Right lobe of liver (tissue), 6 donors: ENCODE data around the gene FAM89A. TPM values are rescaled to one million over a fixed set of nuclear protein-coding genes. Genes with fewer than 3 reads are reported as not detected.

Experiments used
- ATAC-seq, 4 donors: fragments of 200-7000 bp; cut with Tn5 transposase; one replicate each; pipeline ENCODE4 v1.9.1; 2020; ENCODE audit warnings: mild to moderate bottlenecking in 4 of 4, moderate library complexity in 4 of 4
- DNase-seq, 3 donors: peaks; one replicate each; pipeline ENCODE4 v3.0.0-alpha.2; 2020
- H3K27ac ChIP-seq, 3 donors: fragments of 200-600 bp; one replicate each; pipeline ENCODE4 v1.8.0; 2022
- H3K27me3 ChIP-seq, 2 donors: fragments of 200-600 bp; one replicate each; pipeline ENCODE4 v1.8.0; 2022
- H3K36me3 ChIP-seq, 4 donors: fragments of 200-600 bp; sonication (generic) in 1 of 4; one replicate each; pipeline versions ENCODE4 v1.5.1 to v1.8.0; 2017 to 2022; ENCODE audit warnings: control low read depth in 1 of 4
- H3K4me1 ChIP-seq, 4 donors: fragments of 200-600 bp; sonication (generic) in 1 of 4; one replicate each; pipeline versions ENCODE4 v1.5.1 to v1.8.0; 2017 to 2022; ENCODE audit warnings: control low read depth in 1 of 4
- H3K4me3 ChIP-seq, 3 donors: fragments of 200-600 bp; one replicate each; pipeline ENCODE4 v1.8.0; 2022
- H3K9me3 ChIP-seq, 4 donors: fragments of 200-600 bp; sonication (generic) in 1 of 4; one replicate each; pipeline versions ENCODE4 v1.5.1 to v1.8.0; 2017 to 2022; ENCODE audit warnings: control low read depth in 1 of 4
- POLR2A ChIP-seq: fragments of 450-650 bp; IDR thresholded peaks from one replicate; pipeline ENCODE4 v1.6.1; 2017; ENCODE audit warnings: antibody characterized with exemption, mild to moderate bottlenecking
- WGBS: methylation state at CpG from one replicate; pipeline ENCODE4 v1.1.6; 2018; ENCODE audit warnings: low coverage, low lambda C conversion rate; ENCODE audit not compliant: insufficient coverage; ENCODE audit errors: missing lambda C conversion rate; 5-methylcytosine and 5-hydroxymethylcytosine counted together
- intact Hi-C, 2 donors: fragments of 100-400 bp; cut with DNase I; formaldehyde crosslinking; loops; one replicate each; pipeline versions ENCODE4 v1.11.2 to v1.14.1; 2022
- total RNA-seq, 6 experiments: library from RNA; depleted of rRNA in 2 of 6; stranded (reverse); fragments of >200 nt in 2 of 6; fragmentation: NEBNext Ultra II Directional in 3 of 6; extraction: Animal tissue kit (Norgen Biotek cat#: 25700) in 3 of 6; gene quantifications; one replicate each; pipeline versions ENCODE4 v1.1.0 to v1.2.4, GENCODE V29; 2016 to 2023
- TF ChIP-seq, protein P1 (sequence below), 4 donors: fragments of 200-600 bp in 3 of 4; fragments of 450-650 bp in 1 of 4; IDR thresholded peaks; one replicate each; pipeline versions ENCODE4 v1.5.1 to v1.8.0; 2016 to 2022; ENCODE audit warnings: antibody characterized with exemption in 4 of 4, mild to moderate bottlenecking in 2 of 4
- donor health status: DM: no; HTN: yes; CAD: no.
- donor health status: DM: no; HTN: no; CAD: no.
- donor health status: DM: no; HTN: no; CAD: no.
- donor health status: DM: no; HTN: yes; CAD: no.
- donor health status: DM: no; HTN: yes; CAD: no.

The FAM89A gene
- total RNA-seq, 6 experiments from 2014 or later: 3.7 to 12.8 (median 6.8) TPM

DNA sequence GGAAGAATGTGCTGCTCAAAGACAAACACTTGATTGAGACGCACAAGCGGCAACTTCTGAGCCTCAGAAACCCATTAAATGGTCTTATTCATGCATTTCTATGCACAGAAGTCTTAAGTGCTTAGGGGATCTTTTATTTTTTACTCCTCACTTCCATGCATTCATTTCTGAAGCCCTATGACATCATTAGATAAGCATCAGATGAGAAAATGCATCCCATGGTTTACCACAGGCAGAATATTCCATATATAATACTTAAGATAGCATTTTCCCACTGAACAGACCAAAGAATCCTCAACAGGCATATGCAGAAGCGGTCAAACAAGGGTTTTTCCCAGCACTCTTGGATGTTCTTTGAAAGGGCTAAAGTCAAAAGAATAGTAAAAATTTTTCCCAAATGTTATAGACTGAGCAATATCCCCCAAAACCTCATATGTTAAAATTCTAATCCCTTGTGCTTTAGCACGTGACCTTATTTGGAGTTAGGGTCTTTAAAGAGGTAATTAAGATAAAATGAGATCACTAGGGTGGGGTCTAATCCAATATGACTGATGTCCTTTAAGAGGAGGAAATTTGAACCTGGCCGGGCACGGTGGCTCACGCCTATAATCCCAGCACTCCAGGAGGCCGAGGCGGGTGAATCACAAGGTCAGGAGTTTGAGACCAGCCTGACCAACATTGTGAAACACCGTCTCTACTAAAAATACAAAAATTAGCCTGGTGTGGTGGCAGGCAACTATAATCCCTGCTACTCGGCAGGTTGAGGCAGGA, 22.6 kb upstream of the FAM89A start:
- TF ChIP-seq POLR2A: no peak
- TF ChIP-seq, protein P1, sequence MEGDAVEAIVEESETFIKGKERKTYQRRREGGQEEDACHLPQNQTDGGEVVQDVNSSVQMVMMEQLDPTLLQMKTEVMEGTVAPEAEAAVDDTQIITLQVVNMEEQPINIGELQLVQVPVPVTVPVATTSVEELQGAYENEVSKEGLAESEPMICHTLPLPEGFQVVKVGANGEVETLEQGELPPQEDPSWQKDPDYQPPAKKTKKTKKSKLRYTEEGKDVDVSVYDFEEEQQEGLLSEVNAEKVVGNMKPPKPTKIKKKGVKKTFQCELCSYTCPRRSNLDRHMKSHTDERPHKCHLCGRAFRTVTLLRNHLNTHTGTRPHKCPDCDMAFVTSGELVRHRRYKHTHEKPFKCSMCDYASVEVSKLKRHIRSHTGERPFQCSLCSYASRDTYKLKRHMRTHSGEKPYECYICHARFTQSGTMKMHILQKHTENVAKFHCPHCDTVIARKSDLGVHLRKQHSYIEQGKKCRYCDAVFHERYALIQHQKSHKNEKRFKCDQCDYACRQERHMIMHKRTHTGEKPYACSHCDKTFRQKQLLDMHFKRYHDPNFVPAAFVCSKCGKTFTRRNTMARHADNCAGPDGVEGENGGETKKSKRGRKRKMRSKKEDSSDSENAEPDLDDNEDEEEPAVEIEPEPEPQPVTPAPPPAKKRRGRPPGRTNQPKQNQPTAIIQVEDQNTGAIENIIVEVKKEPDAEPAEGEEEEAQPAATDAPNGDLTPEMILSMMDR (IDR thresholded peaks at IDR 0.05): no peak
- H3K9me3 ChIP-seq: no peaks in the 10 kb centered on the region
- ATAC-seq: no peak
- no peaks in the 10 kb centered on the region for H3K27me3 ChIP-seq
- 85% methylated on average over 6 of the region's 11 CpGs for WGBS
- peaks cover 0 to 5% (median 0%) of the 10 kb centered on the region in 4 donors for H3K4me1 ChIP-seq
- H3K36me3 ChIP-seq: no peaks in the 10 kb centered on the region
- no peak overlapping the region for H3K27ac ChIP-seq
- no peak overlapping the region for H3K4me3 ChIP-seq
- DNase-seq: no peak
- intact Hi-C loops: no loop called here

DNA sequence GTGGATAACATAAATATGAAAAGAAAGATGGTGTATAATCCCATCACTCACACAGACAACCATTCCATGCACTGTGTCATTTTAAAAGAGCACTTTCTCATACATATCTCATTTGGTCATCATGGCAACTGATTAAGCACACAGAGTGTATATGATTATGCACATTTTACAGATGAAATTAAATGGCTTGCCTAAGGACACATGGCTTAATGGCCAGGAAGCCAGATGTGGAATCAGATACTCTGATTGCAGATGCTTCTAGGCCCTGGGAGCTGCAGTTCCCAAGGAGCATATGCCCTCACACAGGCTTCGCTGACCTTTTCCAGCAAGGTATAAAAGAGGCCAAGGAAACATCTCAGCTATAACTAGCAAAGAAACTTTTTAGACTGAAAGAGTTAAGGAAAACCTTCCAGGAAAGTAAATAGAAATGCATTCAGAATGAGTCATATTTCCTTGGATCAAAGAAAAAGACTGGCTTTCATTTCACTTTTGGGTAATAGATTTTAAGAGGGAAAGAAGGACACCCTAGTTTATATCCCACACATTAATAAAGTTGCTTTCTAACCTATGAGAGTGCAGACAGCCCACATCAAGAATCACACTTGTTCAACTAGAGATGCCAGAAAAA, 19.6 kb upstream of the FAM89A start:
- Histone ChIP-seq H3K4me1 (peaks cover 0 to 5% (median 0%) of the 10 kb centered on the region in 4 donors), H3K27ac (no peak overlapping the region), H3K4me3 (no peak overlapping the region), H3K27me3 (no peaks in the 10 kb centered on the region), H3K36me3 (no peaks in the 10 kb centered on the region), H3K9me3 (no peaks in the 10 kb centered on the region)
- ATAC-seq (peak in 1 of 4 donors; percentile 13), DNase-seq (no peak)
- 71% methylated on average over 1 of the region's 1 CpG for WGBS
- TF ChIP-seq, protein P1 (IDR thresholded peaks at IDR 0.05): no peak
- no peak for TF ChIP-seq POLR2A
- intact Hi-C loops: no loop called here

DNA sequence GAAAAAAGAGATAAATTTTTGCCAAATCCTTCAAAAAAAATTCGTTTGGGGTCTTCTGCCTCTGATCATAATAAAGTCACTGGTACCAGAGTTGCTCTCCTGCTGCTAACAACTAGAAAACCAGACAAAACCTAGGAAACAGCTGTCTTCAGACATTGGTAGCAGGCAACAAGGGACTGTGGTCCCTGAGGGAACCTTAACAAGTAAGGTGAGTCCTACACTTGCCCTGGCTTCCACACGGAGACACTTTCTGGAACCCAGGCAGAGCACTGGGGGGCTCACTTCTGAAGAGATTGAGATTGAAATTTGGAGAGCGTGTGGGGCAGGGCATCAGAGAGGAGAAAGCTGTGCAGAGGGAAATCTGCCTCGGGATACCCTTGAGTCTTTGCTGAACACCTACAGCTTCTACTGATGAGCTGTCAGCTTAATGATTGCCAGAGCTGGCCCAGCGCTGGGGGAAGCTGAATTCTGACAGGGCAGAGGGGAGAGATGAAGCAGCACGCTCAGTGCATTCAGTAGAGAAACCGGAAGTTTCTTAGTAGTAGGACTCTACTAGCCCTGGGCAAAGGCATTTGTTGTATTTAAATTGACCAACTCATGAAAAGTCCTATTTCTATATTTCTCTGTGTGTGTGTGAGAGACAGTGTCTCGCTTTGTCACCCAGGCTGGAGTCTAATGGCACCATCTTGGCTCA, 18.5 kb upstream of the FAM89A start:
- DNase-seq (peak in 1 of 3 donors; percentile 50), ATAC-seq (peak; percentile 15 to 78 (median 54))
- no peak overlapping the region for H3K27ac ChIP-seq
- H3K4me3 ChIP-seq: no peak overlapping the region
- intact Hi-C loops: no loop called here
- no peaks in the 10 kb centered on the region for H3K27me3 ChIP-seq
- TF ChIP-seq POLR2A: no peak
- TF ChIP-seq, protein P1 (IDR thresholded peaks at IDR 0.05): no peak
- WGBS: 55% methylated on average over 6 of the region's 8 CpGs
- H3K4me1 ChIP-seq: peaks cover 0 to 12% (median 4%) of the 10 kb centered on the region in 4 donors
- no peaks in the 10 kb centered on the region for H3K36me3 ChIP-seq
- H3K9me3 ChIP-seq: no peaks in the 10 kb centered on the region

DNA sequence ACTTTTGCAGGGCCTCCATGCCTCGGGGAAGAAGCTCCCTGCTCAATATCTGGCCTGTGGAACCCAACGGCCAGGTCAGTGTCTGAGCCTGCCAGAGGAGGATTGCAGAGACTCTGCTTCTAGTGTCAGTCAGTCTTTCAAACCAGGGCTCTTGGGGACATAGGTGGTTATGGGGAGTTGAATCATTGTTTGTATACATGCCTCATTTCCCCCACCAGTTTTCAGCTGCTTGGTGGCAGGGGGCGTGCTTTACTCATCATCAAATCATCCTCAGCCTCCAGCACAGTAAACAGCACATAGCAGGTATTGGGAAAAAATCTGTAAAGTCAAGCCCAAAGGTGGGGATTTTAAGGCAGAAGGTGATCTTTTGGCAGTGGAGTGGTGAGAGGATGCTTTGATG, 17.4 kb upstream of the FAM89A start:
- Histone ChIP-seq H3K27ac (no peak overlapping the region), H3K36me3 (no peaks in the 10 kb centered on the region), H3K27me3 (no peaks in the 10 kb centered on the region), H3K9me3 (no peaks in the 10 kb centered on the region), H3K4me3 (no peak overlapping the region), H3K4me1 (peaks cover 0 to 22% (median 9%) of the 10 kb centered on the region in 4 donors)
- DNase-seq (no peak), ATAC-seq (no peak)
- 55% methylated on average over 2 of the region's 3 CpGs for WGBS
- intact Hi-C loops: no loop called here
- no peak for TF ChIP-seq POLR2A
- TF ChIP-seq, protein P1 (IDR thresholded peaks at IDR 0.05): no peak
